Germinal center (tissue), 1 donor: ENCODE measurements around the gene SNED1.

Experiments
- DNase-seq: peaks from one replicate; pipeline ENCODE4 v3.0.0; 2012; ENCODE audit warnings: mixed read lengths, low spot score

Gene SNED1

DNA sequence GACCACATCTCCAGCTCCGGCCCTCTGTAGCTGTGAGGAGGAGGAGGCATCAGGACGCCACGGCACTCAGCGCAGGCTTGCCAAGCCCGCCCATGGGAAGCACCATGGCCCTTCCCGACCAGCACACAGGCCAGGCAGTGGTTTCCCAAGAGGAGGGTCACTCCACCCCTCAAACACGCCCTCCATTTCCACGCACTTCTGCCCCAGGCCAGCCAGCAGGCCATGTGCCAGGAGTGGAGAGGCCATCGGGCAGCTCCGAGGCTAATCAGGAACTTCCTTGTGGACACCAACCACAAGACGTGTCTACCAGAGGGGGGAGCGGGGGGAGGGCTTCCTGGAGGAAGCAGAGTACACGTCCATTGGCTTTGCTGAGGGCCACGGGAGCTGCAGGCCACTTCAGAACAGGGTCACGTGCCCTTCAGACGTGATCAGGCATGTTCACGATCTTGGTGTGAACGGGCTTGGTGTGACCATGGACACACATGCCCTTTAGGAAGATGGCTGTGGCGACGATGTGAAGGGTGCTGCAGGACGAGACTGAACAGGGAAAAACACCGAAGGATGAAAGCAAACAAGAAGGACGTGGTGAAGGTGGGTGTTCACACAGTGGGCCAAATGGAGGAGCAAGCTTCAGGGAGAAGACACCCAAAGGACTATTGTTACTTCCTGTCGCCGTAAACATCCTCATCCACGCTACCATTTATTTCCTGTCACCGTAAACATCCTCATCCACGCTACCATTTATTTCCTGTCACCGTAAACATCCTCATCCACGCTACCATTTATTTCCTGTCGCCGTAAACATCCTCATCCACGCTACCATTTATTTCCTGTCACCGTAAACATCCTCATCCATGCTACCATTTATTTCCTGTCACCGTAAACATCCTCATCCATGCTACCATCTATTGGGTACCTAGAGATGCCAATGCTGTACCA lies 110.1 kb downstream of the SNED1 start:
- no peak for DNase-seq

DNA sequence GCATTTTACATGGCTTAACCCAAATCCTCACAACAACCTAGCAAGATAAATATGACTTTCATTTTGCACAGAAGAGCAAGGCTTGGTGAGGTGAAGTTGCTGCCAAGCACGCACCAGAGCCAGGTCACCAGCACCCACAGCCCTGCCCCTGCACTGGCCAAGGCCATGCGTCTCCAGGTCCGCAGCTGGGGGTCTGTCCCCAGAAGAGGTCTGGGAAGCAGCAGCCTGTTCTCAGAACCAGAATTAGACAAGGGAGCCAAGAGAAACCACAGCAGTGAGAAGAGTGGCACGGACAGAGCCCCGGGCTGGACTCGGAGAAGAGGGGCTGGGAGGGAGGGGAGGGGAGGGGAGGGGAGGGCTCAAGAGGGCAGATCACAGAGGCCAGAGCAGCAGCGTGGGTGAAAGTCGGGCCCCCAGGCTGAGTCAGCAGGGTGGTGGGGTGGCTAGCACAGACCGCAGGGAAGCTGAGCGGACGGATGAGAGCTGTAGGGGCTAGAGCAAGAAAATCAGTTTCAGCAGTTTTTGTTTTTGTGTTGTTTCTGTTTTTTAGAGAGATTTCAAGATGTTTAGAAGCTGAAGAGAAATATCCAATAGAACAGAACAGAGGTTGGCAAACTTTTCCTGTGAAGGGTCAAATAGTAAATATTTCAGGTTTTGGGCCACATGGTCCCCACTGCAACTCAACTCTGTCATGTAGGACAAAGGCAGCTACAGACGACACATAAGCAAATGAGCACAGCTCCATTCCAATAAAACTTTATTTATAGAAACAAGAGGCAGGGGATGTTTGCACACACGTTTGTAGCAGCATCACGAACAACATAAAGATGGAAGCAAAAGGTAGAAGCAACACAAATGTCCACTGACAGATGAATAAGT lies 111.0 kb downstream of the SNED1 start:
- DNase-seq, result no peak

DNA sequence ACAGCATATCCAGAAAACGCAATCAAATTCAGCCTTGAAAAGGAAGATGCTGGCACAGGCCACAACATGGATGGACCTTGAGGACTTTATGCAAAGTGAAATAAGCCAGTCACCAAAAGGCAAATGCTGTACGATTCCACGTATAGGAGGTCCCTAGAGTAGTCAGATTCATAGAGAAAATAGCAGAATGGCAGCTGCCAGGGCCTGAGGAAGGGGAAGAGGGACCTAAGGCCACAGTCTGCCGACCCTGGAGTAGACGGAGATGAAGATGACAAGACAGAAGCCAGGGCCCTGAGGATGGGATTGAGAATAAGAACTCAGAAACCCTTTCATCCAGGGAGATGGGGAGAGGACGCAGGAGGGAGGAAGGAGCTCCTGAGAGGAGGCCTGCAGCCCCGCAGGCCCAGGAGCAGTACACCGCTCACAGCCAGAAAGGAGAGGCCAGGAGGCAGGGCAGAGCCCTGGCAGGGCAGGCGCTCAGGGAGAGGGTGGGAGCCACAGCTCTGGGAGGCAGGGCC lies 111.7 kb downstream of the SNED1 start:
- DNase-seq, result no peak

DNA sequence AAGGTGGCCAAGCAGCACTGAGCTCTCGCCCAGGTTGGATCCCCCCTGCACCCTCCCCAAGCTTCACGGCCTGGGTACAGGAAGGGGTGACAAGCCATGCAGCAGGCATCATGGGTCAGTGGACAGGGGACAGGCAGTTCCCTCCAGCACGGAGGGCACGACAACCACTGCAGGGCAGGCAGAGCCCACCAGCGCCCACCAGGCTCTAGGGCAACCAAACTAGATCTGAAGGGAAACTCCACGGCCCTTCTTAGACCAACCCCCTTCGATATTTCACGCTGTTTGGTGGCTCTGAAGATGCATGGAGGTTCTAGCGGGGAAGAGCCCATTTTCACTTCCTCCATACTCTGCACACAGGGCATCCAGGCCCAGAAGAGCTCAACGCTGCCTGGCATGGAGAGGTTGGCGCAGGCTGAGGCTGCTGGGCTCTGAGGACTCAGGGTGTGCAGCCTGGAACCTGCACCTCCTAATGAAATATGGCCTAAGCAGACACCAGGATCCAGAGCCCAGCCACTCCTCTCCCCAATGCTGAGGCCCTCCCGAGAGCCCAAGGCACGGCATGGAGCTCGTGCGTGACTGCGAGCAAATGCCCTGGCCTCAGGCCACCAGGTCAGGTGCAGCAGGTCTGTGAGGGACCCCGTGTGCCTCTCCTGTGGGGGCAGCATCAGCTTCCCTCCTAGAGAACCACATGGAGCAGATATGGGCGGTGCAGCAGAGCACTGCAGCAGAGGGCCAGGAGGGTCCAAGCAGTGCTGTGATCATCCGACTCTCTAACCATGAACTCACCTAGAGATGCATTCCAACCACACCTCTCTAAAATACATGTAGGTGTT lies 112.4 kb downstream of the SNED1 start:
- peak; percentile 89 for DNase-seq

DNA sequence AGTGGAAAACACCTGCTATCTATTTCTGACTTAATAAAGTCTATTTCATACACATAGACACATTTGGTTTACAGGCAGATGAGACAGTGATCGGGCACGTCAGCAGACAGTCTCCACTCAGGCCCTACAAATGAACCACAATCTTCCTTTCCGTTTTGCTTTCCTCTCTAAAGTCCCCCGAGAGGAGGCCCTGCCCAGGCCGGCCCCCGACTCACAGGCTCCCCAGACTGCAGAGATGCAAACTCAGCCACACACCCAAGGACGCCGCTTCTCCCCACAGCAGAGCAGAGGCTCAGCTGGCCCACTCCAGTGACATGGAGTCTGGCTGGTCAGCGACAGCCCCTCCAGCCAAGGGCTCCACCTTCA lies 113.0 kb downstream of the SNED1 start:
- peak; percentile 84 for DNase-seq

DNA sequence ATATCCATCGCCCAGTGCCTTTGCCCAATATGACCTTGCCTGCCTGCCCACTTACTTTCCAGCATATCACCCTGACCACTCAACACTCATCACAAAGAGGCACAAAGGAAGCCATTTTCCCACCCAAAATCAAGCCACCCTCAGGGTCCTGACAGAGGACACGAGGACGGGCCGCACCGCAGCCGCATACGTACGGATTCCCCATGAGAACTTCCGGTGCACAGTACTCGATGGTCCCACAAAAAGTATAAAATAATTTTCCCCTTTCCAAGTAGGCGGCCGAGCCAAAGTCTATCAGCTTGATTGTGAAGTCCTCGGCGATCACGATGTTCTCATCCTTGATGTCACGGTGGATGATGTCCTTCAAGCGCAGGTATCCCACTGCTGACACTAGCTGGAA lies 113.6 kb downstream of the SNED1 start:
- no peak for DNase-seq

DNA sequence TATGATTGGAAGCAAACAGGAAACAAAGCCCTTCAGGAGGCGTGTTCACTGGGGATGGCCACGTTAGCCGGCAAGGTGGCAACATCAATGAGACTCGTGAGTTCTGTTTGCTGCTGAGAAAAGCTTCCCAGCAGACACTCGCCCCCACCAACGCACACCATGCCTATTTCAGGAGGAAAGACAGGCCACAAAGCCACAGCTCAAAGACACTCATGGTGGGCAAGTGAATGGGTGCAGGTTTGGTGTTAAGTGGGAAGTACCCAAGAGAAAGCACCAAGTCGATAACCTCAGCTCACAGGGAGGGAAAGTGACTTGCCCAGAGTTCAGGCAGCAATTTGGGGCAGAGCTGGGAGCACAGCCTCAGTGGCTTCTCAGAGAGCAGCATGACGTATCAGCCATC lies 114.2 kb downstream of the SNED1 start:
- DNase-seq, result peak; percentile 40

DNA sequence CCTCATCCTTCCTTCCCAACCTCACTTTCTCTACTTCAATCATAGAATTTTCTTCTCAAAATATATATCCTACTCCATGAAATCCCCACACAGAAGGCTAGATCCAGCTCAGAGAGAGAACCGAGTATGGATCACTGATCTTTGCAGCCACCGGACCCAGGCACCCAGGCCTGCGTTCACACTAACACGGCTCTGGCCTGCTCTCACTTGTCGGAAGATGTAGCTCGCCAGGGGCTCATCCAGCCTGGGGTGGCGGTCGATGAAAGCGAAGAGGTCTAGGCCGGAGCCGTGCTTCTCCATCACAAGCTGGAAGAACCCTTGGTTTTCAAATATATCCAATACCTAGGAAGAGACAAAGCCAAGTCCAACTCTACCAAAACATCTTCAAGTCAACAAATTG lies 116.4 kb downstream of the SNED1 start:
- DNase-seq, result no peak

DNA sequence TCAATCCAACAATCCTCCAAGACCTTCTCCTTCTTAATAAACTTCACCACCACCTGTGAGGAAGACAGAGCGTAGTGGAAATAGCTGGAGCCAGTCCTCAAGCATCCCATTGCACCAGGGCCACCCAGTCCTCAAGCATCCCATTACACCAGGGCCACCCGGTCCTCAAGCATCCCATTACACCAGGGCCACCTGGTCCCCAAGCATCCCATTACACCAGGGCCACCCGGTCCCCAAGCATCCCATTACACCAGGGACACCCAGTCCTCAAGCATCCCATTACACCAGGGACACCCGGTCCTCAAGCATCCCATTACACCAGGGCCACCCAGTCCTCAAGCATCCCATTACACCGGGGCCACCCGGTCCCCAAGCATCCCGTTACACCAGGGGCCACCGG lies 116.9 kb downstream of the SNED1 start:
- DNase-seq, result no peak

DNA sequence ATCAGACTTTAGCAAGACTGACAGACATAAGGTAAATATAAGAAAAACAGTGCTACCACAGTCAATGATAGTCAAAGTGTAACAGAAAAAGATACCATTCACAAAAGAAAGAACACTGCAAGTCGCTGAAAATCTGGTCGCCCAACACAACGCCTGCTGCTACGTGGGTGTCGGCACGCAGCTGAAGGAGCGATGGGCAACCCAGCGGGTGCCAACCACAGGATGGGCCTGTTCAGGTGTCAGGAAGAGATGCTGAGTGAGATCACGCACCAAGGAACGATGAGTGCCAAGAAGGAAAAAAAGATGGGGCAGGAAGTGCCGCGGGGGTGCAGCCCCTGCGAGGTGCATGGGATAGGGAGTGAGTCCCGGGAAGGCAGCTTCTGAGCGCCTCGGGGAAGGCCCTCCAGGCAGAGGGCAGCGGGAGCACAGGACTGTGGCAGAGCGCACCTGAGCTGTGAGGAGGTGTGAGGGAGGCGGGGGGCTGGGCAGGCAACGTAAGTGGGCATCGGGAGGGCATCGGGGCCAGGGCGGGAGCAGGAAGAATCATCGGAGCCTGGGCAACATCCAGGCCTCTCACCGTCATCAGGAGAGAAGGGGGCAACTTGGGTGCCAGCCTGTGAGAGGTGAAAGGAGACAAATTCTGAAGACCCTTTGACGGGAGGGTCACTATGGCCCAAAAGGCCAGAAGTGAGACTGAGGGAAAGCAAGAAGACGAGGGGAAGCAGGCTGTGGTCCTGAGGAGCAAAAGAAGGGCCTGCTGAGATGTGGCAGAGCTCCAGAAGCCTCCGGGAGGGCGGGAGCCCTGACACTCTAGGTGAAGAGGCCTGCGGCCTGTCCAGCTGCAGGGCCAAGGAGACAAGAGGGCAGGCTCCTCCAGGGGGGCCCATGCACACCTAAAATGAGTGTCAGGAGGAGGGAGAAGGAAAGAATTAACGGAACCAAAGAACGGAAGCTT lies 118.5 kb downstream of the SNED1 start:
- DNase-seq, result no peak

DNA sequence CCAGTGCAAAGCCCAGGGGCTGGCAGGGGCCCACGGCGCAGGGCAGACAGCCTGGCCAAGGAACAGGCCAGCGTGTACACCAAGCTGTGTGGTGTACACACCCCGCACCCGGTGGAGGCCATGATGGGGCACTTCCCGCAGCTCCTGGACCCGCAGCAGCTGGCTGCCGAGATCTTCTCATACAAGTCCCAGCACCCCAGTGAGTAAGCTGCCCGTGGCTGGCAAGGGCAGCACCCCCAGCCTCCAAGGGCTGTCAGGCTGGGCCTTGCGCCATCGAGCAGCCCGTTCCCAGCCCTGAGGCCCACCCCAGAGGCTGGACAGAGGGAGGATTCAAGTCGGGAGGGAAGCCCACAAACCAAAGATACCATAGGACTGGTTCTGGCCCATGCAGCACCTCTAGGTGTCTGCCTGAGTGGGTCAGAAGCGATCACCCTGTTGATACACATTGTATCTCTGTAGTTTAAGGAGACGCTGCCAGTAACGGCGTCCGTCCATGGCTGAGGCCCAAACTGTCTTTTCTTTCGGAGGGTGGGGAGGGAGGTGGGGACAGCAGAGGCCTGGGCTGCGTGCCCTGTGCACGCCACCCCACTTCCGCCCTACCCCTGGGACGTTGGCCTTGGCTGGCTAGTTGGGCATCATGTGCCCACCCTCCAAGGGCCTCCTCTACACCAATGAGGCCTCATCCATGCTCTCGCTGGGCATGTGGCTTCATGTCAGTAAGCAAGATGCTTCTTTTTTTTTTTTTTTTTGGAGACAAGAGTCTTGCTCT lies 120.5 kb downstream of the SNED1 start:
- DNase-seq, result no peak

DNA sequence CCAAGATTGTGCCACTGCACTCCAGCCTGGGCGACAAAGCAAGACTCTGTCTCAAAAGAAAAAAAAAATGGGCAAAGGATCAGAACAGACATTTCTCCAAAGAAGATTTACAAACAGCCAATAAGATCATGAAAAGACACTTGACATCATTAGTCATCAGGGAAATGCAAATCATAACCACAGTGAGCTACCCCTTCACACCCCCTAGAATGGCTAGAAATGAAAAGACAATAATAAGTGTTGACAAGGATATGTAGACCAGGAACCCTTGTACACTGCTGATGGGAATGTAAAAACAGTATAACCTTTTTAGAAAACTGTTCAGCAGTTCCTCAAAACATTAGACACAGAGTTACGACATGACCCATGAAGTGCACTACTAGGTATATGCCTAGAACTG lies 122.0 kb downstream of the SNED1 start:
- no peak for DNase-seq

DNA sequence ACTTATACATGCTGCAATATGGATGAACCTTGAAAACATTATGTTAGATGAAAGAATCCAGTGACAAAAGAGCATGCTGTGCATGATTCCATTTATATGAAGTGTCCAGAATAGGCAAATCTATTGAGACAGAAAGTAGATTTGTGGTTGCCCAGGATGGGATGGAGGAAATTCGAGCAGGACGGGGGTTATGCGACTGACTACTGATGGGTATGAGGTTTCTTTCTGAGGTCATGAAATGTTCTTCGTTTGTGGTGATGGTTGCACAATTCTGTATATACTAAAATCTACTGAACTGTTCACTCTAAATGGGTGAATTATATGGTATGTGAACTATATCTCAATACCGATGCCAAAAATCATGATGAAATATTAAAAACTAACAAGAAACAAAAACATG lies 122.6 kb downstream of the SNED1 start:
- DNase-seq, result no peak

DNA sequence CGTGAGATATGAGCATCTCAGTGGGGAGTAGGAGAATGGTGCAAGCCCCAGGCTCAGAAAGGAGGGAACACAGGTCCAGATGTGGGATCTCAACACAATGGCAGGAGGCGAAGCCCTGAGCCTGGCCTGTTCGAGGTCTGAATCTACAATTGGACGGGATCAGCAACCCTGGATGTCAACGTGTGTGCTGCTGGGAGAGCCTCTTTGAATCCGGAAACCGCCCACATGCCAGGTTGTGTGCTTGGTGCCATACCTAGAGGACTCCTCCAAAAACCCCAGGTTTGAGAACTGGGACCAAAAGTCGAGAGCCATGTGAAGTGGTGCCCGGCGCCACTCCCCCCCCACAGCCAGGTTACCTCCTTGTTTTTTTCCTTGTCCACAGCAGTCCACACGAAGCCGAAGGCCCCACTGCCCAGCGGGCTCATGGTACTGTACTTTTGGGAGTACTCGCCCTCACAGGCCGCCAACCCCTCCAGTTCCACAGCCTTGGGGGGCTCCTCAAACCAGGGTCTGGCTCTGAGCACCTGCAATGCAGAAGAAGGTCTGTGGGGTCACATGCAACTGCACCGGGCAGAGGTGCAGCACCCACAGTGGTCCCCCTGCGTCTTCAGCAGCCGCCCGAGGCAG lies 124.1 kb downstream of the SNED1 start:
- DNase-seq, result no peak

DNA sequence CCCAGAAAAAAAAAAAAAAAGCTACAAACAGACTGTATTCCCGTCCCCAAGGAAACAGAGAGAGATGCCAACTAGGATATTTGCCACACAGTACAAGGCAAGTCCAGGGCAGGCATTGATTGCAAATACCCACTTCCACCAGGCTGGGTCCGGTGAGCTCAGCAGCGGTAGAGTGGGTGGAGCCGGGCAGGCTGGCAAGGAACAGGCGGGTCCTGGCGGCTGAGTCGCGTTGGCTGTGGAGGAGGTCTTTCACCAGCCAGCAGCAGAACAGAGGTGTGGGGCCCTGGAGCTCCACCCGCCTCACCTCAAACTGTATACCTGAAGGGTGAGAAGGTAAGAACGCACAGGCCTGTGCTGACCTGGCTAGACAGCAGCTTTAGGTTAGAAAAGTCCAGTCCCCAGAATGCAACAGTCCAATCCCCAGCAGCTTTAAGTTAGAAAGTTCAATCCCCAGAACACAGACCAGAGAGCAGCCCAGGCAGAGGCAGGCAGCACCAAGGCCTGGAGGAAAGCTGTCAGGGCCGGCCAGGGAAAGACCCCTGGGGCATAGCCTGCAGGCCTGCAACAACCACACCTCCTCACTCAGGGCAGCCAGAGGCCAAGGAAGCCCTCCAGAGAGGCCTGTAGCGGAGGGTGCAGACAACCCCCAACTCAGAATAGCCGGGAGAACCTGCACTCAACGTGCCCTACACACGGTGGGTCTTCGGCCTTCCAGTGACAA lies 125.6 kb downstream of the SNED1 start:
- no peak for DNase-seq

DNA sequence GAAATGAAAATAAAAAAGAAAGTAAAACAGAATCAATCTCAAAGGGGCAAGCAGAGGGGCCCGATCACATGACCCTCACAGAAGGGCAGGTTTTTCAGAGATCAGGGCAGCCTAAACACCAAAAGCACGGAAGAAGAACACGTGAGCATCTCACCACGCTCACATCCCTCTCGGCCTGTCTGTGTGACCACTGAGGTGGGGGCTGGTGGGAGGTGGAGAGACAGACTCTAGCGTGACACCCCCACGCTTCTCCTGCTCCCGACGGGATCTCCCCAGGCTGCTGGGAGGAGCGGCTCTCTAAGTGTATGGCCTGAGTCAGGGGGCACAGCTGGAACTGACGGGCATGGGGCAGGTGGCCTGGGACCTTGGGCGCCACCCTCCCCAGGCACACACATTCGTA lies 127.2 kb downstream of the SNED1 start:
- DNase-seq, result no peak

DNA sequence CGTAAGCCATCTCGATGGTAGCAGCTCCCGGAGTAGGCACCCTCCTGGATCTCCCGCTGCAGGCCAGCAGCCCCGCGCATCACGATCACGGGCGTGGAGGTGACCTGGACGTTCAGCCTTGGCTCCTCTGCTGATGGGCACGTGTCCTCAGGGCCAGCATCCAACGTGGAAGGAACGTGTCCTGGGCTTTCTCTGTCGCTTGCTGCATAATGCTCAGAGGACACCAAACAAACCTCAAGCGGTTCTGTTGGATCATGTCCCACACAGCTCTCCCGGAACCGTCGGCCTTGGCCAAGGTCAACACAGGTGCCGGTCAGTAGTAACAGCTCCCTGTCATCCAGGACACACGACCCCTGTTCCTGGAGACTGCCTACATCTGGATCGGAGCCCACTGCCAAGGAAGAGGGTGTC lies 127.8 kb downstream of the SNED1 start:
- DNase-seq, result no peak

DNA sequence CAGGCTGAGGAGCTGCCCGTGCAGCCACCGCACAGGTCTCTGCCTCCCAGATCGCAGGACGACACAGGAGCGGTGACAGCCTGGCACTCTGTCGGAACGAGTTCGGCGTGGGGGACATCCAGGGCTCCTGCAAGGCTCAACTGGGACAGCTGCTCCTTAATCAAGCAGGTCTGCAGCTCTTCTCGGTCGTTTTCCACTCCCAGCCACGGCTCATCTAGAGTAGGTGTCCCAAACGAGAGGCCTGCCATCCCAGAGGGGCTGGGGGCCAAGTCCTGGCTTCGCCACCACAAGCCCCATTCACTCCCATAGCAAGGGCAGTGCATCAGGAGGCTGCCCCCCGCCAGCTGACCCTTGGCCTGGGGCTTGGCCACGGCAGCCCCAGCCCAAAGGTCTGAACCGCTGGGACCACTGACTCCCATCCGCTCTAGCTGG lies 128.4 kb downstream of the SNED1 start:
- DNase-seq, result no peak

DNA sequence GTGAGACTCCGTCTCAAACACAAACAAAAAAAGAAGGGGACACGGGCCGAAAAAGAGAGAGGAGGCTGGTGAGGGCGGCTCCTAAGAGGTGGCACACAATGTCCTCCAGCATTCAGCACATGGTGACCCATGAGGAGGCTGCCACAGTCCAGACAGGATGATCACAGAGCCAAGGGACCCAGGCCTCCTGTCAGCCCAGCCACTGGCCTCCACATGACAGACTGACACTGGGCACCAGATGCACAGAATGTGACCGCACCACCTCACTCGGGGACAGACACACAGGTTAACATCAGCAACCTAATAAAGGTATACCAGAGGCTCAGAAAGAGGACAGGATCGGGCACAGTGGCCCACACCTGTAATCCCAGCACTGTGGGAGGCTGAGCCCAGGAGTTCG lies 129.8 kb downstream of the SNED1 start:
- no peak for DNase-seq
